Stimulated activated CD8-positive, alpha-beta memory T cell treated with anti-CD3 and anti-CD28 coated beads, Interleukin-12 subunit alpha, Interleukin-12 subunit beta, amount 100 ng/mL, for 1 hour (primary cell): Measurements from ENCODE around the gene HIVEP3.

Experiments used
- DNase-seq: peaks from one replicate; pipeline ENCODE4 v3.0.0-alpha.2; 2020; ENCODE audit warnings: low read depth

HIVEP3 gene

GRCh38 chr1:41461790-41462679 lies 456.7 kb downstream of the HIVEP3 start:
- DNase-seq, result no peak

- DNase-seq, result no peak
Observed at GRCh38 chr1:41456847-41457540, 461.7 kb downstream of the HIVEP3 start.
